Astrocyte (in vitro differentiated cells and primary cell): ENCODE results near the gene UNC5B. TPM values are rescaled to one million over a fixed set of nuclear protein-coding genes. Genes with fewer than 3 reads are reported as not detected.

ENCODE experiments used
- DNase-seq: peaks from one replicate; pipeline ENCODE4 v3.0.0-alpha.2; 2010; ENCODE audit warnings: low read depth
- FAIRE-seq: peaks from 2 replicates; lab custom pipeline; 2011; peaks lifted over from hg19 to GRCh38; lab: Jason Lieb, UNC
- H2AFZ ChIP-seq: 2 replicates; pipeline ENCODE4 v1.6.0; 2012; ENCODE audit warnings: low read depth, low read length, inconsistent platforms
- H3K27ac ChIP-seq: 2 replicates; pipeline ENCODE4 v1.5.1; 2011; ENCODE audit warnings: low read depth, low read length, inconsistent platforms
- H3K27me3 ChIP-seq: 2 replicates; pipeline ENCODE4 v1.6.0; 2011; ENCODE audit warnings: low read length, inconsistent platforms; ENCODE audit not compliant: insufficient read depth
- H3K36me3 ChIP-seq: 2 replicates; pipeline ENCODE4 v1.5.1; 2011; ENCODE audit warnings: low read length, inconsistent platforms; ENCODE audit not compliant: insufficient read depth
- H3K4me1 ChIP-seq: 2 replicates; pipeline ENCODE4 v1.5.1; 2011; ENCODE audit warnings: low read length, inconsistent platforms; ENCODE audit not compliant: insufficient read depth
- H3K4me2 ChIP-seq: 2 replicates; pipeline ENCODE4 v1.6.0; 2012; ENCODE audit warnings: low read length, inconsistent platforms
- H3K4me3 ChIP-seq: 2 replicates; pipeline ENCODE4 v1.5.1; 2011; ENCODE audit warnings: low read depth, mild to moderate bottlenecking, low read length, inconsistent platforms; ENCODE audit not compliant: insufficient read depth
- H3K79me2 ChIP-seq: 2 replicates; pipeline ENCODE4 v1.6.0; 2012; ENCODE audit warnings: mild to moderate bottlenecking, low read length, inconsistent platforms; ENCODE audit not compliant: insufficient read depth
- H3K9ac ChIP-seq: 2 replicates; pipeline ENCODE4 v1.6.0; 2012; ENCODE audit warnings: mild to moderate bottlenecking, low read length, inconsistent platforms
- H3K9me3 ChIP-seq: 2 replicates; pipeline ENCODE4 v1.5.1; 2012; ENCODE audit warnings: low read depth, mild to moderate bottlenecking, low read length, inconsistent platforms; ENCODE audit not compliant: insufficient read depth
- H4K20me1 ChIP-seq: 2 replicates; pipeline ENCODE4 v1.6.0; 2012; ENCODE audit warnings: low read length, inconsistent platforms; ENCODE audit not compliant: insufficient read depth
- H3K27ac Mint-ChIP-seq: one replicate; pipeline ENCODE4 v1.8.0; 2021; ENCODE audit warnings: mild to moderate bottlenecking, mixed read lengths; ENCODE audit not compliant: unreplicated experiment
- H3K27me3 Mint-ChIP-seq: one replicate; pipeline ENCODE4 v1.8.0; 2021; ENCODE audit warnings: low read depth, mixed read lengths; ENCODE audit not compliant: unreplicated experiment
- H3K36me3 Mint-ChIP-seq: one replicate; pipeline ENCODE4 v1.8.0; 2021; ENCODE audit warnings: low read depth, mixed read lengths; ENCODE audit not compliant: unreplicated experiment
- H3K4me1 Mint-ChIP-seq: one replicate; pipeline ENCODE4 v1.8.0; 2021; ENCODE audit warnings: low read depth, mixed read lengths; ENCODE audit not compliant: unreplicated experiment
- H3K4me3 Mint-ChIP-seq: one replicate; pipeline ENCODE4 v1.8.0; 2021; ENCODE audit warnings: mild to moderate bottlenecking, moderate library complexity, mixed read lengths; ENCODE audit not compliant: unreplicated experiment
- H3K9me3 Mint-ChIP-seq: one replicate; pipeline ENCODE4 v1.8.0; 2021; ENCODE audit warnings: mild to moderate bottlenecking, mixed read lengths; ENCODE audit not compliant: unreplicated experiment
- CTCF ChIP-seq: IDR thresholded peaks from 2 replicates; pipeline ENCODE4 v1.5.1; 2011; ENCODE audit warnings: low read depth, mild to moderate bottlenecking, inconsistent platforms, low read length, moderate library complexity; ENCODE audit not compliant: insufficient read depth
- EZH2 ChIP-seq: IDR thresholded peaks from 2 replicates; pipeline ENCODE4 v1.6.1; 2012; ENCODE audit warnings: mild to moderate bottlenecking, low read length, inconsistent platforms; ENCODE audit not compliant: insufficient read depth
- total RNA-seq: library from RNA; stranded (reverse); gene quantifications from 2 replicates; pipeline ENCODE4 v1.2.1, GENCODE V29; 2021

Gene UNC5B
- total RNA-seq, 1 donor from 2014 or later, result 15.0 TPM

- DNase-seq (peak; percentile 92), FAIRE-seq (peak; percentile 37)
- peak overlapping the region; percentile 47 for H3K27ac ChIP-seq
- peak overlapping the region; percentile 44 for H3K27ac Mint-ChIP-seq
- H3K9me3 Mint-ChIP-seq, result no peaks in the 10 kb centered on the region
- no peaks in the 10 kb centered on the region for H3K27me3 Mint-ChIP-seq
- peak overlapping the region; percentile 71 for H3K4me2 ChIP-seq
- peaks cover 9% of the 10 kb centered on the region for H3K36me3 Mint-ChIP-seq
- peak overlapping the region; percentile 24 for H2AFZ ChIP-seq
- H3K79me2 ChIP-seq, result no peaks in the 10 kb centered on the region
- peak overlapping the region; percentile 59 for H3K9ac ChIP-seq
- no peaks in the 10 kb centered on the region for H3K36me3 ChIP-seq
- no peak for TF ChIP-seq CTCF
- TF ChIP-seq EZH2, result no peak
- H3K4me1 Mint-ChIP-seq, result peaks cover 54% of the 10 kb centered on the region
- no peak overlapping the region for H3K4me3 Mint-ChIP-seq
- peaks cover 12% of the 10 kb centered on the region for H4K20me1 ChIP-seq
- no peaks in the 10 kb centered on the region for H3K9me3 ChIP-seq
- peaks cover 55% of the 10 kb centered on the region for H3K4me1 ChIP-seq
- no peak overlapping the region for H3K4me3 ChIP-seq
- H3K27me3 ChIP-seq, result no peaks in the 10 kb centered on the region
Measured at GRCh38 chr10:71260622-71261325, 48.4 kb downstream of the UNC5B start.

GRCh38 chr10:71262027-71262426, 49.7 kb downstream of the UNC5B start:
- H3K4me3 Mint-ChIP-seq, result peak overlapping the region; percentile 5
- no peak overlapping the region for H2AFZ ChIP-seq
- peaks cover 6% of the 10 kb centered on the region for H3K36me3 Mint-ChIP-seq
- H3K9ac ChIP-seq, result no peak overlapping the region
- no peaks in the 10 kb centered on the region for H3K9me3 ChIP-seq
- peaks cover 55% of the 10 kb centered on the region for H3K4me1 Mint-ChIP-seq
- no peak overlapping the region for H3K4me3 ChIP-seq
- FAIRE-seq (no peak), DNase-seq (no peak)
- peak overlapping the region; percentile 94 for H3K27ac Mint-ChIP-seq
- TF ChIP-seq CTCF (no peak), EZH2 (no peak)
- peaks cover 51% of the 10 kb centered on the region for H3K4me1 ChIP-seq
- H3K27ac ChIP-seq, result no peak overlapping the region
- H4K20me1 ChIP-seq, result peaks cover 7% of the 10 kb centered on the region
- H3K27me3 Mint-ChIP-seq, result no peaks in the 10 kb centered on the region
- no peaks in the 10 kb centered on the region for H3K36me3 ChIP-seq
- H3K4me2 ChIP-seq, result peak overlapping the region; percentile 37
- no peaks in the 10 kb centered on the region for H3K79me2 ChIP-seq
- H3K27me3 ChIP-seq, result no peaks in the 10 kb centered on the region
- no peaks in the 10 kb centered on the region for H3K9me3 Mint-ChIP-seq

GRCh38 chr10:71262817-71263216, 50.4 kb downstream of the UNC5B start:
- no peaks in the 10 kb centered on the region for H3K79me2 ChIP-seq
- H3K27ac ChIP-seq, result no peak overlapping the region

More at GRCh38 chr10:71262817-71263216, 50.4 kb downstream of the UNC5B start:
- Mint-ChIP-seq H3K27ac (peak overlapping the region; percentile 94), H3K4me1 (peaks cover 59% of the 10 kb centered on the region), H3K9me3 (no peaks in the 10 kb centered on the region), H3K27me3 (peaks cover 3% of the 10 kb centered on the region), H3K4me3 (no peak overlapping the region), H3K36me3 (peaks cover 2% of the 10 kb centered on the region)
- no peaks in the 10 kb centered on the region for H3K9me3 ChIP-seq
- H3K4me2 ChIP-seq, result peak overlapping the region; percentile 30
- H3K4me3 ChIP-seq, result no peak overlapping the region
- no peaks in the 10 kb centered on the region for H3K36me3 ChIP-seq
- H4K20me1 ChIP-seq, result peaks cover 13% of the 10 kb centered on the region
- peaks cover 51% of the 10 kb centered on the region for H3K4me1 ChIP-seq
- H3K9ac ChIP-seq, result no peak overlapping the region
- no peak for DNase-seq
- H2AFZ ChIP-seq, result no peak overlapping the region
- H3K27me3 ChIP-seq, result no peaks in the 10 kb centered on the region
- TF ChIP-seq EZH2, result no peak
- no peak for TF ChIP-seq CTCF
- FAIRE-seq, result no peak
